MM.1S (cell line): Measurements from ENCODE around the gene TSEN2.

Experiments
- DNase-seq: peaks from one replicate; pipeline ENCODE4 v3.0.0-alpha.2; 2015
- H2AFZ ChIP-seq: fragments of 300-600 bp; sonication (generic); 2 replicates; pipeline ENCODE4 v1.6.0; 2016; ENCODE audit warnings: antibody characterized with exemption, low read length
- H3F3A ChIP-seq: fragments of 300-600 bp; sonication (generic); 2 replicates; pipeline ENCODE4 v1.6.1; 2016; ENCODE audit warnings: mild to moderate bottlenecking, antibody characterized with exemption, low read length, moderate library complexity, mixed read lengths; ENCODE audit not compliant: insufficient read depth
- H3K27ac ChIP-seq: fragments of 300-600 bp; sonication (generic); 2 replicates; pipeline ENCODE4 v1.5.1; 2016; ENCODE audit warnings: mild to moderate bottlenecking, low read length
- H3K27me3 ChIP-seq: fragments of 300-600 bp; sonication (generic); replicated peaks from 2 replicates; pipeline ENCODE4 v1.6.0; 2016; ENCODE audit warnings: low read length; ENCODE audit not compliant: insufficient read depth
- H3K36me3 ChIP-seq: fragments of 300-600 bp; sonication (generic); replicated peaks from 2 replicates; pipeline ENCODE4 v1.6.1; 2016; ENCODE audit warnings: mild to moderate bottlenecking, low read length, mixed read lengths; ENCODE audit not compliant: insufficient read depth
- H3K4me1 ChIP-seq: fragments of 300-600 bp; sonication (generic); 2 replicates; pipeline ENCODE4 v1.6.1; 2016; ENCODE audit warnings: low read length, mixed read lengths
- H3K4me2 ChIP-seq: fragments of 300-600 bp; sonication (generic); 2 replicates; pipeline ENCODE4 v1.6.0; 2016; ENCODE audit warnings: low read depth, low read length
- H3K4me3 ChIP-seq: fragments of 300-600 bp; sonication (generic); 2 replicates; pipeline ENCODE4 v1.5.1; 2016; ENCODE audit warnings: low read length, mixed read lengths
- H3K79me2 ChIP-seq: fragments of 300-600 bp; sonication (generic); 2 replicates; pipeline ENCODE4 v1.6.1; 2016; ENCODE audit warnings: mixed run types, low read length, mixed read lengths
- H3K9ac ChIP-seq: fragments of 300-600 bp; sonication (generic); 2 replicates; pipeline ENCODE4 v1.6.1; 2016; ENCODE audit warnings: low read length, mixed read lengths
- H3K9me2 ChIP-seq: fragments of 300-600 bp; sonication (generic); replicated peaks from 2 replicates; pipeline ENCODE4 v1.6.1; 2016; ENCODE audit warnings: mild to moderate bottlenecking, low read length, mixed read lengths; ENCODE audit not compliant: insufficient read depth
- H3K9me3 ChIP-seq: fragments of 300-600 bp; sonication (generic); replicated peaks from 2 replicates; pipeline ENCODE4 v1.6.1; 2016; ENCODE audit warnings: mild to moderate bottlenecking, low read length, mixed read lengths; ENCODE audit not compliant: insufficient read depth
- H4K20me1 ChIP-seq: fragments of 300-600 bp; sonication (generic); 2 replicates; pipeline ENCODE4 v1.6.1; 2016; ENCODE audit warnings: mild to moderate bottlenecking, low read length, moderate library complexity, mixed read lengths; ENCODE audit not compliant: insufficient read depth
- EZH2 ChIP-seq: fragments of 300-600 bp; sonication (generic); optimal IDR thresholded peaks from 2 replicates; pipeline ENCODE3; 2017; ENCODE audit warnings: low read depth, mild to moderate bottlenecking, antibody characterized with exemption, low read length, mixed read lengths
- EZH2phosphoT487 ChIP-seq: fragments of 300-600 bp; sonication (generic); IDR thresholded peaks from 2 replicates; pipeline ENCODE4 v1.6.1; 2018; ENCODE audit warnings: antibody characterized with exemption, low read length
- TF ChIP-seq, protein P1 (sequence below): fragments of 300-600 bp; sonication (generic); IDR thresholded peaks from 2 replicates; pipeline ENCODE4 v1.5.1; 2016; ENCODE audit warnings: antibody characterized with exemption, low read length, mixed read lengths

TSEN2 gene

DNA sequence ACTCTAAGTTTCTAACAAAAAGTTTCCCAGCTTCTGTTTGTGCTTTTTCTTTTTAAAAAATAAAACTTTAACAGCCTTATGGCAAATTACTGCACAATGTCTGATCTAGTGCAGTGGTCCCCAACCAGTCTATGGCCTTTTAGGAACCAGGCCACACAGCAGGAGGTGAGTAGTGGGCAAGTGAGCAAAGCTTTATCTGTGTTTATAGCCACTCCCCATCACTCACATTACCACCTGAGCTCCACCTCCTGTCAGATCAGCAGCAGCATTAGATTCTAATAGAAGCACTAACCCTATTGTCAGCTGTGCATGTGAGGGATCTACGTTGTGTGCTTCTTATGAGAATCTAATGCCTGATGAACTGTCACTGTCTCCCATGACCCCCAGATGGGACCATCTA lies 78.2 kb downstream of the TSEN2 start:
- Histone ChIP-seq H4K20me1 (peaks cover 21% of the 10 kb centered on the region), H3K36me3 (no peaks in the 10 kb centered on the region), H3K4me1 (peaks cover 30% of the 10 kb centered on the region), H3K79me2 (peaks cover 98% of the 10 kb centered on the region), H3K27ac (no peak overlapping the region), H3K27me3 (no peaks in the 10 kb centered on the region), H3K9me2 (no peaks in the 10 kb centered on the region), H3K9ac (no peak overlapping the region), H3K9me3 (no peaks in the 10 kb centered on the region), H2AFZ (no peak overlapping the region), H3F3A (peaks cover 11% of the 10 kb centered on the region), H3K4me3 (no peak overlapping the region), H3K4me2 (no peak overlapping the region)
- TF ChIP-seq EZH2 (no peak), EZH2phosphoT487 (no peak)
- TF ChIP-seq, protein P1, sequence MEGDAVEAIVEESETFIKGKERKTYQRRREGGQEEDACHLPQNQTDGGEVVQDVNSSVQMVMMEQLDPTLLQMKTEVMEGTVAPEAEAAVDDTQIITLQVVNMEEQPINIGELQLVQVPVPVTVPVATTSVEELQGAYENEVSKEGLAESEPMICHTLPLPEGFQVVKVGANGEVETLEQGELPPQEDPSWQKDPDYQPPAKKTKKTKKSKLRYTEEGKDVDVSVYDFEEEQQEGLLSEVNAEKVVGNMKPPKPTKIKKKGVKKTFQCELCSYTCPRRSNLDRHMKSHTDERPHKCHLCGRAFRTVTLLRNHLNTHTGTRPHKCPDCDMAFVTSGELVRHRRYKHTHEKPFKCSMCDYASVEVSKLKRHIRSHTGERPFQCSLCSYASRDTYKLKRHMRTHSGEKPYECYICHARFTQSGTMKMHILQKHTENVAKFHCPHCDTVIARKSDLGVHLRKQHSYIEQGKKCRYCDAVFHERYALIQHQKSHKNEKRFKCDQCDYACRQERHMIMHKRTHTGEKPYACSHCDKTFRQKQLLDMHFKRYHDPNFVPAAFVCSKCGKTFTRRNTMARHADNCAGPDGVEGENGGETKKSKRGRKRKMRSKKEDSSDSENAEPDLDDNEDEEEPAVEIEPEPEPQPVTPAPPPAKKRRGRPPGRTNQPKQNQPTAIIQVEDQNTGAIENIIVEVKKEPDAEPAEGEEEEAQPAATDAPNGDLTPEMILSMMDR = no peak
- no peak for DNase-seq

DNA sequence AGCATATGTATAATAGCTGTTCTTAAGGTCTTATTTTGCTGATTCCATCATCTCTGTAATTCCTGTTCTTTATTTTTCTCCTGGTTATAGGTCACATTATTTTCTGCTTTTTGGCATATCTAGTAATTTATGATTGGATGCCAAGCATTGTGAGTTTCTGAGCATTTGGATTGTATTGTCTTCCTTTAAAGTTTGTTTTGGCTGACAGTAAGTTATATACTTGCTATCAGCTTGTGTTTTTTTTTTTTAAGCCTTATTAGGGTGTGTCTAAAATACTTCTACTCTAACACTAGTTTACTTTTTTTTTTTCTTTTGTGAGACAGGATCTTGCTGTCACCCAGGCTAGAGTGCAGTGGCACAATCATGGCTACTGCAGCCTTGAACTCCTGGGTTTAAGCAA lies 82.7 kb downstream of the TSEN2 start:
- H3K79me2 ChIP-seq = peaks cover 74% of the 10 kb centered on the region
- H3K27me3 ChIP-seq = no peaks in the 10 kb centered on the region
- no peak overlapping the region for H2AFZ ChIP-seq
- TF ChIP-seq EZH2 = no peak
- TF ChIP-seq EZH2phosphoT487 = no peak
- TF ChIP-seq, protein P1 = no peak
- H3K4me2 ChIP-seq = no peak overlapping the region
- peaks cover 8% of the 10 kb centered on the region for H3F3A ChIP-seq
- H4K20me1 ChIP-seq = peaks cover 5% of the 10 kb centered on the region; the same call in 1 of the 2 replicates
- H3K9me3 ChIP-seq = no peaks in the 10 kb centered on the region
- H3K9me2 ChIP-seq = no peaks in the 10 kb centered on the region
- no peak overlapping the region for H3K27ac ChIP-seq
- H3K4me1 ChIP-seq = peaks cover 13% of the 10 kb centered on the region
- no peak overlapping the region for H3K4me3 ChIP-seq
- DNase-seq = no peak
- no peak overlapping the region for H3K9ac ChIP-seq
- H3K36me3 ChIP-seq = no peaks in the 10 kb centered on the region

DNA sequence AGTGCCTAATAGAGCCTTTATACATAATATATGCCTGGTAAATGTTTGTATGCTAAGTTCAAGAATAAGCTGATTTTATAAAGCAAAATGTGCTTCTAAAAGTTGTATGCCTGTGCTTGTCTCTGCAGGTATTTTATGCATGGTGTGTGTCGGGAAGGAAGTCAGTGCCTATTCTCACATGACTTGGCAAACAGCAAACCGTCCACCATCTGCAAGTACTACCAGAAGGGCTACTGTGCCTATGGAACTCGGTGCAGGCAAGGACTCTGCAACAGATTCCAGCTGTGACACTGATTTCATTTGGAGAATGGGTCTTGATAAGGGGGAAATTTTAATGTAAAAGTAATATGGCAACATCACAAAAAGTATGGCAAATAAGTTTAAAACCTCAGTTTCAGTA lies 84.5 kb downstream of the TSEN2 start:
- Histone ChIP-seq H4K20me1 (peaks cover 3% of the 10 kb centered on the region; the same call in 1 of the 2 replicates), H3K4me2 (no peak overlapping the region), H3K36me3 (0 out of 2 replicates have a peak, but pooled peaks cover 2% of the 10 kb centered on the region), H3K79me2 (peaks cover 57% of the 10 kb centered on the region), H2AFZ (no peak overlapping the region), H3K9me2 (no peaks in the 10 kb centered on the region), H3K9me3 (no peaks in the 10 kb centered on the region), H3K4me1 (peaks cover 13% of the 10 kb centered on the region), H3K4me3 (no peak overlapping the region), H3K27me3 (no peaks in the 10 kb centered on the region), H3K9ac (no peak overlapping the region), H3K27ac (no peak overlapping the region), H3F3A (peaks cover 8% of the 10 kb centered on the region)
- TF ChIP-seq EZH2phosphoT487 (no peak), EZH2 (no peak)
- TF ChIP-seq, protein P1 = no peak
- no peak for DNase-seq
